K562 (cell line): ENCODE results near the gene RPL28. TPM values are rescaled to one million over a fixed set of nuclear protein-coding genes. Genes with fewer than 3 reads are reported as not detected.

Experiments
- GTF2F1 ChIP-seq: IDR thresholded peaks from 2 replicates; pipeline ENCODE4 v1.6.1; 2011; ENCODE audit warnings: low read depth, low read length, improper control_type of control experiment
- ID3 ChIP-seq, 2 experiments: fragments of 250-450 bp in 1 of 2; fragments of 450-650 bp in 1 of 2; sonication (Bioruptor Pico) in 1 of 2; IDR thresholded peaks; 2 replicates each; pipeline versions ENCODE4 v1.6.1 to v1.8.0; 2016 to 2021; ENCODE audit warnings: mild to moderate bottlenecking in 2 of 2, moderate library complexity in 2 of 2, missing compliant biosample characterization in 1 of 2, missing genetic modification characterization in 1 of 2
- KHSRP ChIP-seq: fragments of 450-650 bp; IDR thresholded peaks from 2 replicates; pipeline ENCODE4 v1.6.1; 2017
- NKRF ChIP-seq: fragments of 450-650 bp; IDR thresholded peaks from 2 replicates; pipeline ENCODE4 v1.6.1; 2016; ENCODE audit warnings: borderline replicate concordance
- RREB1 ChIP-seq: fragments of 250-450 bp; sonication (Bioruptor Pico); IDR thresholded peaks from 2 replicates; pipeline ENCODE4 v1.4.0; 2020
- SMARCB1 ChIP-seq: IDR thresholded peaks from 2 replicates; pipeline ENCODE4 v1.6.1; 2011; ENCODE audit warnings: improper control_type of control experiment, low read depth; ENCODE audit not compliant: insufficient read length
- TFE3 ChIP-seq: fragments of 450-650 bp; formaldehyde crosslinking; IDR thresholded peaks from 2 replicates; pipeline ENCODE4 v1.4.0; 2020; ENCODE audit warnings: mild to moderate bottlenecking, mixed read lengths
- ZNF134 ChIP-seq: fragments of 250-450 bp; sonication (Bioruptor Pico); conservative IDR thresholded peaks from 2 replicates; pipeline ENCODE4 v1.4.0; 2020
- ZNF184 ChIP-seq: sonication (generic); formaldehyde crosslinking; IDR thresholded peaks from 2 replicates; pipeline ENCODE4 v1.5.0; 2020; ENCODE audit warnings: missing genetic modification reagents
- ZNF347 ChIP-seq: fragments of 450-650 bp; formaldehyde crosslinking; IDR thresholded peaks from 2 replicates; pipeline ENCODE4 v1.4.0; 2020; ENCODE audit warnings: low read depth, mild to moderate bottlenecking, moderate library complexity
- ZNF408 ChIP-seq: fragments of 250-450 bp; sonication (Bioruptor Pico); IDR thresholded peaks from 2 replicates; pipeline ENCODE4 v1.4.0; 2020; ENCODE audit warnings: low read depth, mild to moderate bottlenecking, moderate library complexity
- ZNF57 ChIP-seq: fragments of 450-650 bp; formaldehyde crosslinking; IDR thresholded peaks from 2 replicates; pipeline ENCODE4 v1.4.0; 2020; ENCODE audit warnings: mild to moderate bottlenecking, moderate library complexity
- ZNF586 ChIP-seq: fragments of 450-650 bp; formaldehyde crosslinking; conservative IDR thresholded peaks from 2 replicates; pipeline ENCODE4 v1.4.0; 2020; ENCODE audit warnings: mild to moderate bottlenecking, moderate library complexity
- ZNF639 ChIP-seq, 2 experiments: fragments of 200-800 bp in 1 of 2; sonication (Bioruptor generic) in 1 of 2; sonication (generic) in 1 of 2; formaldehyde crosslinking in 1 of 2; IDR thresholded peaks in 1 of 2; conservative IDR thresholded peaks in 1 of 2; 2 replicates each; pipeline versions ENCODE4 v1.5.0 to v1.6.1; 2016 to 2020; ENCODE audit warnings: missing compliant biosample characterization in 1 of 2, missing genetic modification characterization in 1 of 2, missing genetic modification reagents in 1 of 2
- polyA plus RNA-seq, 8 experiments: library from polyadenylated mRNA; depleted of rRNA in 4 of 8; stranded (reverse) in 5 of 8; unstranded in 3 of 8; fragments of >200 nt; fragmentation: Nextera tagmentation in 2 of 8; fragmentation: Illumina TruSeq in 1 of 8; extraction: Ambion mirVana in 2 of 8; extraction: Trizol in 1 of 8; gene quantifications; 2 replicates each; pipeline versions ENCODE4 v1.2.1 to v1.2.3, GENCODE V29; 2011 to 2014; ENCODE audit warnings: inconsistent platforms in 1 of 8, missing spikeins in 1 of 8
- total RNA-seq, 7 experiments: library from RNA; depleted of rRNA in 6 of 7; stranded (reverse); fragments of >200 nt in 6 of 7; fragmentation: Illumina TruSeq in 2 of 7; extraction: Trizol in 2 of 7; gene quantifications; 2 replicates each; pipeline versions ENCODE4 v1.2.1 to v1.2.3, GENCODE V29; 2011 to 2021; ENCODE audit warnings: low replicate concordance in 1 of 7

RPL28 gene
- total and polyA plus RNA-seq, 9 of the 15 experiments (the other 6 are each of a cell fraction or from before 2014, with no cell fraction given): 124 to 3,106 (median 622) TPM

GRCh38 chr19:55368701-55369563 lies 16.8 kb upstream of the RPL28 start (continued):
- TF ChIP-seq ZNF639 (CRISPR knock-in tag; conservative IDR thresholded peaks at IDR 0.05 in 1 of 2, IDR thresholded peaks at IDR 0.05 in 1 of 2) (no peak), GTF2F1 (no peak), ZNF586 (no peak), ZNF184 (no peak), NKRF (no peak), KHSRP (no peak), ZNF134 (no peak), ID3 (CRISPR knock-in tag; IDR thresholded peaks at IDR 0.05) (no peak), ID3 (tag; IDR thresholded peaks at IDR 0.05) (no peak), RREB1 (no peak), ZNF347 (CRISPR knock-in tag) (no peak), TFE3 (CRISPR knock-in tag) (no peak), ZNF408 (CRISPR knock-in tag) (no peak), SMARCB1 (no peak), ZNF57 (CRISPR knock-in tag) (no peak)
